GM18507 (cell line): ENCODE data around the gene CACNA2D3.

Experiments
- DNase-seq: peaks from one replicate; pipeline ENCODE4 v3.0.0; 2011; ENCODE audit warnings: low read depth; ENCODE audit not compliant: insufficient read length; ENCODE audit errors: extremely low spot score
- FAIRE-seq: peaks from 2 replicates; lab custom pipeline; 2011; peaks lifted over from hg19 to GRCh38; lab: Jason Lieb, UNC

Gene CACNA2D3

DNA sequence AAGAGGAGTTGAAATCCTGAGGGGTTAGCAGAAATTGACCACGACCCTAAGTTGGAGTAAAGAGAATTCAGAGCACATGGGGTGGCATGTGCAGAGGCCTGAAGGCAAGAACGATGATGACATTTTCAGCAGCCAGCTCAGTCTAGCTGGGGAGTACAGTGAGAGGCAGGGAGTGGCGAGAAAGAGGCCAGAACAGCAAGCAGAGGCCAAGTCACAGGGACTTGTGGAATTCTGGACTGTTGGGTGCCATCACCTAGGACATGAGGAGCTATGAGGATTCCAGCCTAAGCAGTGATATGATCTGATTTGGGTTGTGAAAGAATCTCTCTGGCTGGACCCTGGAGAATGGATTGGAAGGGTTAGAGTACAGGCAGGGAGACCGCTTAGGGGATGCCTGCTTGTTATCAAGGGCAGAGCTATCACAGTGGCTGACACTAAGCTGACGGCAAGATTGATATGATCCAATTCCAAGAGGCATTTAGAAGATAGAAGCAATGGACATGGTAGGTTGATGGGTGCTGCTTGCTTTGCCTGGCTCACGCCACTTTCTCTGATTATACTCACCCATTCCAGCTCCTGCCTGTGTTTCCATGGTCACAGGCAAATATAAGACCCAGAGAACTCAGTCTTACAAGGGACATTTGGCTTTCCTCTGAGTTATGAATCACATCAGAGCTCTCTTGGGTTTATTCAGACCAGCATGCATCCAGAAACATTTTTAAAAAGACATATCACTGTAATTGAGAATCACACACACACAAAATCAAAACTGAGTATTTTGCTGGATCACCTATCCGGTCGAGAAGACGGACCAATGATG is 739.1 kb downstream of the CACNA2D3 start:
- DNase-seq (no peak), FAIRE-seq (no peak)

DNA sequence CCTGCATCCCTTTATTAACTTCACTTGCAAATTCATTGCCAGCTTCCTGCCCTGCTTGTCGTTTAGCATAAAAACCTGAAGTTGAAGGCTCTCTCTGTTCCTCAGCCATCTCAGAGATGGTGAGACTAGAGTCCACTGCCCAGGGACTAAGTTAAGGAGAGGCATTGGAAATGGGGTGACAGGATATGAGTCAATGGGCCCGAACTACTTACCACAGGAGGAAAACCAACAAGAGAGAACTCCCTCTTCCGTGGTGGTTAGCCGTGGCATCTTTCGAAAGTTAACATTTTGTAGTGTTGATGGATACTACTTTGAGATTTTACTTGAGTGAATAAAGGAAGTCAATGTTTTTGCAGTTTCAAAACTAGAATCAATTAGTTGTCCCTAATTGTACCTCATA is 740.2 kb downstream of the CACNA2D3 start:
- FAIRE-seq (no peak), DNase-seq (no peak)

DNA sequence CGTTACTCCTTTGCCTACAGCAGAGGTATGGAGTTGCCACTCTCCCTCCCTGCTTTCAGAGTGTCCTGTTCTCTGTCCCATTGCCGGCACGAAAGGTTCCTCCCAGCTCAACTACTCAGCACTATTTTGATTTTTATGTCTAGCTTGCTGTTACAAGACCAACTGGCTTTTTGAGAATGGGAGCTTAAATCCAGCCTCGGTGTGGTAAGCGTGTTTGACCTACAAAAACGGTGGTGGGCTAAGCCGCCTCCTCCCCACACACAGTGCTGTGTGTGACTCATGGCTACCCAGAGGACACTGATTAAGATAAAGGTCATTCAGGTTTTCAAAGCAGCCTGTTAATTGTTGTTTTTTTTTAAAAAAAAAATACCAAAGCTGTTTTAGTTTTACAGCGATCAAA is 741.0 kb downstream of the CACNA2D3 start:
- no peak for DNase-seq

DNA sequence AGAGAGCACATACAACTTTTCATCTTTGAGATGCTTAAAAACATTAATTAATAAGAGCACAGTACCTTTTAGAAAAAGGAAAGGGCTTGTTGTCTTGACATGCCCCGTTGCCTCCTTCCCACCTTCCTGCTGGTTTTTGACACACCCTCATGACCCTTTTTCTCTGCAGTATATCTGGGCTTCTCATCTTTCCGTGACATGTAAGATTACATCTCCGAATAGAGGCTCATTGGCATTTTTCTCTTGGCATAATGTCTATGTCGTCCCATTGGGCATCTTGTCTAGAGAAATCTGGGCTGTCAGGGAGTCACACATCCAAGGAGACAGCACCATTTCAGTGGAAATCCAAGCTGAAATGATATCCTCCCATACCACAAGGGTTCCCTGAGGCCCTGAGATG is 741.4 kb downstream of the CACNA2D3 start:
- DNase-seq (no peak), FAIRE-seq (no peak)

More for the DNA sequence above, 741.0 kb downstream of the CACNA2D3 start:
- no peak for FAIRE-seq

DNA sequence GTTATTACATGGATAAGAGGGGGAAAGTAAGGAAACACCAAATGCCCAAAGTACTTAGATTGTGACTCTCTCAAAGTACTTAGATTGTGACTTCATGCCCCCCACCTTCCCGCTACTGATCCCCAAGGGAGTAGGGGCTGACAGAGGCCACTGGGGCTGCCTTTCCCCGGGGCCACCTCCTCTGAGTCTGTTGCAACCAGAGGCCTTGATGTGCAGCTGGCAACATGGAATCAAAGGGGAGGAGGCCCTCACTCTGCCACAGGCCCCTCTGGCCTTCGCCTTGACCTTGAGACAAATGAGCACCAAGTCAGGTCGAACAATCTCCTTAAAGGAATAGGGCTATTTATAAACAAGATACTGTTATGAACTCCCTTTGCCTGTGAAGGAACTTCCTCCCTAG is 743.0 kb downstream of the CACNA2D3 start:
- FAIRE-seq: no peak
- DNase-seq: no peak

DNA sequence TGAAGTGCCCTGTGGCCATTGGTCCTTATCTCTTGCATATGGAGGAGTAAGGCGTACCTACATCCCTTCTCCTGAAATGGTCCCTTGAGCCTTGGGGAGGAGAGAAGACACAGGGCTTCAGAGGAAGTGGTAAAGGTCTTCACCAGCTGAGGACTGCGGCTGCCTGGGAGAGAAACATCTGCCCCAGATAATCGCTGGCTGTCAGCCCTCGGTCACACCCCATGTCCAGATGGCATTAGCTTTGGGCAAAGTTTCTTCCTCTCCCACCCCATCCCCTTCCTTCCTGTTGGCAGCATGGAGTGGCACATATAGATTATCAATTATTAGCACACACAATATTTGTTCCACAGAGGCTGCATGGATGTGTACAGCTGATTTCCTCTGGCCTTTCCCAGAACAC is 743.9 kb downstream of the CACNA2D3 start:
- DNase-seq: no peak

DNA sequence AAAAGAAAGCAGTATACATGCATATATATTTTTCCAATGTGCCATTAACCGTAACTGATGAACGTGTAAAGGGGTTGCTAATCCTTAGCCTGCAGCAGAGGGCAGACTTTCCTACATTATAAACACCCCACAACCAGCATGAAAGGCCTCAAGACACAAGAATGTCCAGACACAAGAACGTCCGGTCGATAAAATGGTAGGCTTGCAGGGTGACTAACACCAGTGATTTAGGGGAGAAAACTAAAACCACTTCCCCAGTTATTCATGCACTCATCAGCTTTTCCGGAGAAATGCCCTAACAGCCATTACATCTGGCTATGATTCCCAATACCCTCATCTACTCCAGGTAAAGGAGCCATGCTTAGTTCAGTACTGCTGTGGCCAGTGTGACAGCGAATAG is 748.1 kb downstream of the CACNA2D3 start:
- no peak for FAIRE-seq

More for the DNA sequence above, 743.9 kb downstream of the CACNA2D3 start:
- FAIRE-seq: no peak

DNA sequence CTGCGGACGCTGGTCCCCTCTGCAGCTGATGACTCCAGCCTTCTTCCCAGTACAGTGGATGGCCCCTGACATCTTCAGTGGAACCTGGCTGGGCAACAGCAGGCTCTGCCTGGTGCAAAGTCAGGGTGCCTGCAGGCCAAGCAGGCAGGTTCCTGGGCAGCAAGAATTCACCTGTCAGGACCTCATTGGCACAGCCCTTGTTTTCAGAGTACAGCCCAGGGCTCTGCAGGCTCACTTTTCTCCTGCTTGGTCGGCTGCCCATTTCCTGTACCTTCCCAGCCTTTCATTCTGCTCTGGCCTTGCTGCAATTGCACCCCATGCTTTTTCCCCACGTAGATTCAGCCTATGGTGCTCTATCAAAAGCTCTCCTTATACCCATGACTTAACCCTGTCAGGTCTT is 749.5 kb downstream of the CACNA2D3 start:
- FAIRE-seq (no peak), DNase-seq (no peak)

More for the DNA sequence above, 748.1 kb downstream of the CACNA2D3 start:
- DNase-seq: no peak

DNA sequence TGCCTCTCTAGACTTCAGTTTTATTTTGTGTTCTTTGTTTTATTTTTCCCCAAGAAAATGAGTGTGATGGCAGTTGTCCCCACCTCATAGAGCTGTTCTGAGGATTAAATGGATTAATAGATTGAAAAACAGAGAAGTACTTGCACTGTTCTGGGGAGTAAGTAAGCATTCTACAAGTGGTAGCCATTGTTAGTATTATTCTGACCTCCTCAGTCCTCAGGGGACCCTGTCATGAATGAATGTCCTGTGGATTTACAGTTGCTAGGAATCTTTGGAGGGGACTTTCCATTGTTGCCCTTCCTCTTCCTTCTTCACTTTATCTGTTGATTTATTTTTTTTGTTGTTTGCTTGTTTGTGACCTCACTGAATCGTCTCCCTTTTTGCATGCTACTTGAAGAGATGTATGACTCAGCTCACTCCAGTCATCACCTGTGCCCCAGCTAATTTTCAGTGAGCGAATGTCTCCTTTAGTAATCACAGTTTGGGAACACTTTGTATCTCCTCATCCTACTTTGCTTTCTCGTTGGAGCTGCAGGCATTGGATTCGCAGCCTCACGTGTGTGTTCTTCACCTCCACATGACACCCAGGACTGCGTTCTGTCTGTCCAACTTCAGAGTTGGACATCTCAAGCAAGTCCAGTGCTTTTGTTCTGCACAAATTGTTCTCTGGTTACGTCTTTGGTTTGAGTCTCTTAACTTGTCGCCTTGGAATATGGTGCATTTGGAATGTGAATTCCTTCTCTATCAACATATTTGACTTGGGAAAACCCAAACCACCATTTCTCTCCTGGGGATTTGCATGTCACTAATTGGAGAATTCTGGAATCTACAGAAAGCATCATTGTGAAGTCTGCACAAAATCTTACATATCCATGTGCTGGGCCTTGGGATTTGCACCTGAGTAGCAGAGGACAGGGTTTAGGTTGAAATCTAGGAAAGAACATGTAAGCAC is 751.0 kb downstream of the CACNA2D3 start:
- DNase-seq (no peak), FAIRE-seq (no peak)

DNA sequence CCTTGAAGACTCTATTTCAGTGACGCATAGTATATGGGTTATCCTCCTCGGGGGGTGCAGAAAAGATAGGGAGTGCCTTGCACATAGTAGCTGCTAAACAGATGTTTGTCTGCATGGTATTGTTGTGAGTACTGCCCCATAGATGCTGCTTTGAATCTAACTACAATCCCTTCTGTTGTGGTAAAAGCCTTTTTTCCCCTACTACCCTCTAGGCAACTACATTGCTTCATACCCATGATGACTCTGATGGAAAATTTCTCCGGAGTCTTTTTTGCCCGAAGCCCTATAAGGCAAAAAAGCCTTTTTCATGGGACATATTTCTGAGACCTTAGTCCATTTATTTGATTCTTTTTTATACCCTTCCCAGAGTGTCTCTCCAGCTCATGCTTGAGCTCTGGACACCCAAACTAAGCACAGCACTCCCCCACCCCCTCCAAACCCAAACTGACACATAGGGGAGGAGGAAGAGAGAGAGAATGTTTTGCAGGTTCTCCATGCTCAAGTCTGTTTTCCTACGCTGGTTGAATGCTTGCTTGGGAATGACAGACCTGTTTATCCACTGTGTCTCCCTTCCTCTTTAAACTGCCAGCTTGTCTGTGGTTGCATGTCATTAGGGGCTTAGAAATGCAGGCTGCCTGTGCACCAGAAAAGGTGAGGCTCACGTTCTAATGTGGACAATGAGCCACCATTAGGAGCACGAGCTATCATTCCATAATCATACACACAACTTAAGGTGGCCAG is 752.6 kb downstream of the CACNA2D3 start:
- DNase-seq (no peak), FAIRE-seq (no peak)

DNA sequence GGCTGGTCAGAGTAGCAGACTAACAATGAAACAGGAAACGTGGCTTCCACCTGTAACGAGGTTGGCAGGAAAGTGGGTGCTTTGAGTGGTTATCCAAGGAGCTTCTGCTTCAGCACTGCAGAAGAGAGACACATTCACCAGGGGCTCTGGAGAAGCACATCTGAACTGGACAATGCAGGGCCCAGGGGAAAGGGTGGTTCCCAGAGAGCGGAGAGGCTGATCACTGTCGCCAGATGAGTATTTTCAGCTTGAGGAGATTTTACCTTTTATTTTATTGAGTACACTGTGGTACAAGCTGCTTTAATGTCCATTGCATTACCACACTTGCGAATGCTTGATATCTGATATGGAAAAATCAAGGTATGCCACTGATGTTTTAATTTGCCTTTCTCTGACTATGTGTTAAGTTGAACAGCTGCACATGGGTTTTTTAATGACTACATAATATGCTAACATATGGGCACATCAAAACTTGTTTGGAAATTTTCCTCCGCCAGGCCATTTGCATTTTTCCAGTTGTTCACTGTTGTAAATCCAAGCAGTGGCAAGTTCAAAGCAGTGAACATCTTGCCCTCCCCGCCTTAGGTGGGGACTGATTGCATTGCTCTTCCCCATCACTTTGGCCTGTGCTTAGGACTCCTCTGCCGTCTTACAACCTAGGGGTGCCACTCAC is 753.4 kb downstream of the CACNA2D3 start:
- DNase-seq: no peak
- no peak for FAIRE-seq

DNA sequence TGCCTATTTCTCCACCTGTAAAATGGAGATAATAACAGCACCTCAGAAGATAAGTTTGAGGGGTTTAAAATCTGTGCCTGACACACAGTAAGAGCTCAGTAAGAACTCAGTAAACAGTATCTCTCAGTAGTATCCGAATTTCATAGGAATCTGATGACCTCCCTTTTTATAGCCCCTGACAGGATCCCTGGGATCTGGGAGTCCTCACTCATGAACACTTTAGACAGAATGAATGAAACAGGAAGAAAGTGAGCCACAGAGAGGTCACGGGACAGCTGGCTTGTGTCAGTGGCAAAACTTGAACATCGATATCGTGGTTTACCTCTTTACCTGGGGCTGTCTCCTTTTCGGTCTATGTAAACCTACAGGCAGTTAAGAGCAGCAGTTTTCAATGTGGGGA is 754.3 kb downstream of the CACNA2D3 start:
- FAIRE-seq: no peak
- no peak for DNase-seq

DNA sequence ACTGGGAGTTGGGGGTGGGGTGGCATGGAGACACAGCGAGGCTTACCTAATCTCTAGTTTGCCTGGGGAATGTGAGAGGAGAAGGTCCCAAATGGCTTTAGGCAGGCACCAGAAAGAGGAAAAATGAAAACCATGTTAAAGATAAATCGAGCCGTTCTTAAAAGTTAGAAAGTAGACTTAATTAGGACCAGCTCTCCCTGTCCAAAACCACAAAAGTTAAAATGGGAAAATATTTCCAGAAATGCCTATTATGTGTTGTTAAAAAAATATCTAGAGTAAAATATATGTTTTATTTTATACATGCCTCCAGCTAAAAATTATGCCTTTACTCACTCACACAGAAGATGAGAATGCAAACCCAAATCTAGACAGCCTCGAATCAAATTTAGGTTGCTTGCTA is 755.4 kb downstream of the CACNA2D3 start:
- FAIRE-seq (no peak), DNase-seq (no peak)

DNA sequence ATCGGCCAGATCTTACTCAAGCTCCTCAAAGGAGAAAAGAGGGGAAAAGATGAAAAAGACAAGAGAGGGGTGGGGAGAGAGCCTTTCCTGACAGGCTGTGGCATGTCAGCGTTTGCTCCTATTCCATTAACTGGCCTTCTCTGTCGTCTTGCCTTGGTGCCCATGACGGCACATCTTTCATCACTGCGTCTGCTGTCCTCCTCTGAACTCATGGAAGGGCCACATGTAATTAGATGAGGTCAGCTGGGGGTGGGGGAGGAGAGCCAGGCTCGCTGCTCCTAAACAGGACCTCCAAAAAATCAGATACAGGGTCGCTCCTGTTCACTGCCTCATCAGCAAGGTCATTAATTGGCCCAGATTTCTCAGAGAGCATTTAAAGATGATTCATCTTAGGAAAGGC is 755.8 kb downstream of the CACNA2D3 start:
- no peak for DNase-seq
- FAIRE-seq: no peak

DNA sequence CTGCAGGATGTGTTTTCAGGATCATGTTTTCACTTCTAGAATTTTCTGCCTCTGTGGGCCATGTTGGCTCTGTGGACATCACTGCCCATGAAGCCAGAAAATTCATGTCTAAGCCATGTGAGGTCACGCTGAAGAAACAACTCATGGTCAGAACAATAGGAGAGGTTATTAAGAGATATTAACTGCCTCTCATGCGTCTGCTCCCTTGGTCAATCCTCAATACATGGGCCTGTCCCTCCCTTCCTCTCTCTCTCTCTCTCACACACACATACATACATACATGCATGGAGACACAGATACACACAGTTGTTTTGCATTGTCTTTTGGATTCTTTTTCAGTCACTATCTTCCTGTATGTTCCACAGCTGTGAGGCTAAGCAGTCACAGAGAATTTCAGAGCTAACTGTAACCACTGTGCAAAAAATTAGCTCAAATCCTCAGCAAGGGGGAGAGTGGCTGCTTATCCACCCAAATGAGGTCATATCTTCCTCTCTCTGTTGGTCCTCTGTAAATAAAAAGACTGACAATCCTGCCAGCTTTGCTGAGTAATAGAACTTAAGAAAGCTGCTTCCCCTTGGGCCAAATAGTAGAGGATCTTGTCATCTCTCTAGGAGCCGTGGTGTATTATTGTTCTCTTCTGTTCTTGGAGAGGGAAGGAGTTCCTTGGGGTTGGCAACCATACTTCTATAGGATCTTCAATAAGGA is 759.9 kb downstream of the CACNA2D3 start:
- no peak for DNase-seq
- FAIRE-seq: no peak

DNA sequence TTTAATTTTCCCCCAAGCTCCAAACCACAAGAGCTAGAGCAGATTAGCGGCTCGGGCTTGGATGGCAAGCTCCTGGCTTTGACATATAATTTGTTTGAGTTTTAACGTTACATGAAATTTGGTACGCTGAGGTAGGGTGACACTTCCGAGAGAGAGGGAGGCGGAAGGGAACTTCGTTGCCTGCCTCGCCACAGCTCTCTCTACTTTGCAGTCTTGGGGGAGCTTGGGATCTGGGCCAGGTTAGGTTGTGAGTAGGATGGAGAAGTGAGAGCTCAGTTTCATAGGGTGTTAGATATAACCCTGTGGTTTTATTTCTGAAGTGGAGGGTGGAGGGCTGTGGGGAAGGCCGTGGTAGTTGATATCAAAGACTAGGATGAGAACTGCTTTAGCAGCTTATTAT is 765.8 kb downstream of the CACNA2D3 start:
- DNase-seq (no peak), FAIRE-seq (no peak)

DNA sequence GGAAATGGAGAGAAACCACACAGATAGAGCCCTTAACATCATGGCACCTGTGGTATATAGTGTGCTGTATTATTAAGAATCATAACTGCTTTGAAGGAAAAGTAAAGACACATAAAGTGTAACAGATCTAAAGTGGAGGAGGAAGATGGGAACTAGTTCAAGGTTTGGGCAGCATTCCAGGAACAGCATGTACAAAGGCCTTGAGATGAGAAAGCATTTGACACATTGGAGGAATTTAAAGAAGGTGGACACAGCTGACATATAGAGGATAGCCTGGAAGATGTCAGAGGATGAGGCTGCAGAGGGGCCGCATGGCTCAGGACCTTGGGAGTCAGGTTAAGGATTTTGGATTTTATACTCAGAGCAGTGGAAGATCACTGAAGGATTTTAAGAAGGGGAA is 766.5 kb downstream of the CACNA2D3 start:
- DNase-seq (no peak), FAIRE-seq (no peak)

DNA sequence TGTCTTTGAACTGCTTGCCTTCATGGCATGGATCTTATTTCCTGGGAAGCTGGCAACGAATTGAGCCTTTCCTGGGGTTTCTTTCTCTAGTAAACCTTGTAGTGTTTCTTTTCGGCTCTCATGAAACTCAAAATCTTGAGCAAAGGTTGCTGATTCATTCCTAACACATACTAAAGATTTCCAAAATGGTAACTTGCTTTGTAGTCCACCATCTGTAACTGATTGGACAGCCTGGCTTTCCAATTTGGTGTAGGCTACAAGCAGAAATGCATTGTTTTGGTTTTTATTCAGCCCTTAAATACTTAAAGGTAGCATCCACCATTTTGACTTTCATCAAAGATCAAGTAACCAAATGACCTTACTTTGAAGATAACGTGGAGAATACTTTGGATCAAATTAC is 767.4 kb downstream of the CACNA2D3 start:
- no peak for DNase-seq

DNA sequence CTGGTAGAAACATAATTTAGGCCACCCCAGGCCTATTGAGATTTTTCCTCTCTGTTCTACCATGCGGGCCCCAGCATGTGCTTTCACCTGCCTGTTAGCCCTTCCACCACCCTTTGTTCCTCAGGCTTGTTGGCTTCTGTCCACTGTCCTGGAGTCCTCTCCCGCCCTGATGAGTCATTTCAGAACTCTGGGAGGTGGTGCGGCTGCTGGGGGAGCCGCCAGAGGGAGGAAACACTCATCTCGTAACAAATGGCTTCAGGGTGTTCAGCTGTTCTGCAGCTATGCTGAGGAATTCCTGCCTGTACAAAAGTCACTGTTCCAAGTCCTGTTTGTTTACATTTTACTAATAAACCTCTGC is 769.2 kb downstream of the CACNA2D3 start:
- DNase-seq: no peak

More for the DNA sequence above, 767.4 kb downstream of the CACNA2D3 start:
- no peak for FAIRE-seq

More for the DNA sequence above, 769.2 kb downstream of the CACNA2D3 start:
- FAIRE-seq: no peak
